ENCODE measurements around the gene NPY2R.

GRCh38 chr4:155263480-155263879, 55.0 kb downstream of the NPY2R start:
- no peak for TF ChIP-seq EP300 (IDR thresholded peaks at IDR 0.05; ENCODE audit: low read depth)
- no peak for TF ChIP-seq CTCF (IDR thresholded peaks at IDR 0.05)
- TF ChIP-seq POLR2A (IDR thresholded peaks at IDR 0.05), result no peak
- no peak for TF ChIP-seq POLR2AphosphoS5 (IDR thresholded peaks at IDR 0.05)

Measured in transverse colon (tissue), 4 donors.